OCI-LY7 (cell line): ENCODE measurements around the gene ANKRD52.

Source experiments
- CTCF ChIP-seq: fragments of 200-600 bp; sonication (generic); conservative IDR thresholded peaks from 2 replicates; pipeline ENCODE4 v1.5.1; 2014; ENCODE audit warnings: mild to moderate bottlenecking, antibody characterized with exemption, low read length, moderate library complexity, mixed read lengths
- EZH2phosphoT487 ChIP-seq: fragments of 200-600 bp; sonication (generic); IDR thresholded peaks from 2 replicates; pipeline ENCODE4 v1.6.1; 2018; ENCODE audit warnings: low read depth, borderline replicate concordance, mild to moderate bottlenecking, mixed run types, antibody characterized with exemption, low read length, moderate library complexity, mixed read lengths

- TF ChIP-seq CTCF (no peak), EZH2phosphoT487 (no peak)
Observed at GRCh38 chr12:56282030-56282429, 23.8 kb upstream of the ANKRD52 start.
